ENCODE results near the gene CDC42EP5. TPM values are rescaled to one million over a fixed set of nuclear protein-coding genes. Genes with fewer than 3 reads are reported as not detected.

CDC42EP5 gene
- total RNA-seq, 2 experiments from 2014 or later, result not detected

DNA sequence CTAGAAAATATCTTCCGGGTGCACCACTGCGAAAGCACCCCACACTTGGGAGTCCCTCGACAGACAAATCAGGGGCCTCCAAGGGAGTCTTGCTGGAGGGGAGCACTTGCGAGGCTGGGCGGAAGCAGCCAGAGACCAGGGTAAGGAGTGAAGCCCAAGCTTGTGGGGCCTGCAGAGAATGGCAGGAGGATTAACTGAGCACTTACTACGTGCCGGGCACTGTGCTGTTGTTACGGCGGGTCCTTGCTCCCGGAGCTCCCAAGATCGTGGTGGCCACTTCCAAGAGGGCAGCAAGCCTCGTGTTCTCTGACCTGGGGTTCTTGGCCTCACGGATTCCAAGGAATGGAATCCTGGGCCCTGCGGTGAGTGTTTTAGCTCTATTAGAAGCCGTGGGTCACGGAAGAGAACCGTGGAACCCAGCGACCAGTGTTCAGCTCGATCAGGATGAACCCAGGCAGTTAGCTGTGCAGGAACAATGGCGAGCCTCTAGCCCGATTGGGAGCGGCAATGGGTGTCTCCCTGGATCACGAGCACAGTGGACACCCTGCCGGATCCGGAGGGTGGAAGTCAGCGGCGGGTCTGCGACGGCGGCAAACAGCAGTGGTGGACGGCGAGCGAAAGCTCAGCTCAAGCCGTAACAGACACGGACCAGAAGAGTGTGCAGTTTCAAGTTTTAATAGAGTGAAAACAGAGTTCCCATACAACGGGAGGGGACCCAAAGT, 48.3 kb downstream of the CDC42EP5 start:
- TF ChIP-seq EZH2phosphoT487 (IDR thresholded peaks at IDR 0.05; ENCODE audit: borderline replicate concordance, low read depth, low read length), result no peak
- TF ChIP-seq, protein P1, sequence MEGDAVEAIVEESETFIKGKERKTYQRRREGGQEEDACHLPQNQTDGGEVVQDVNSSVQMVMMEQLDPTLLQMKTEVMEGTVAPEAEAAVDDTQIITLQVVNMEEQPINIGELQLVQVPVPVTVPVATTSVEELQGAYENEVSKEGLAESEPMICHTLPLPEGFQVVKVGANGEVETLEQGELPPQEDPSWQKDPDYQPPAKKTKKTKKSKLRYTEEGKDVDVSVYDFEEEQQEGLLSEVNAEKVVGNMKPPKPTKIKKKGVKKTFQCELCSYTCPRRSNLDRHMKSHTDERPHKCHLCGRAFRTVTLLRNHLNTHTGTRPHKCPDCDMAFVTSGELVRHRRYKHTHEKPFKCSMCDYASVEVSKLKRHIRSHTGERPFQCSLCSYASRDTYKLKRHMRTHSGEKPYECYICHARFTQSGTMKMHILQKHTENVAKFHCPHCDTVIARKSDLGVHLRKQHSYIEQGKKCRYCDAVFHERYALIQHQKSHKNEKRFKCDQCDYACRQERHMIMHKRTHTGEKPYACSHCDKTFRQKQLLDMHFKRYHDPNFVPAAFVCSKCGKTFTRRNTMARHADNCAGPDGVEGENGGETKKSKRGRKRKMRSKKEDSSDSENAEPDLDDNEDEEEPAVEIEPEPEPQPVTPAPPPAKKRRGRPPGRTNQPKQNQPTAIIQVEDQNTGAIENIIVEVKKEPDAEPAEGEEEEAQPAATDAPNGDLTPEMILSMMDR (conservative IDR thresholded peaks at IDR 0.05; ENCODE audit: low read length), result no peak

DNA sequence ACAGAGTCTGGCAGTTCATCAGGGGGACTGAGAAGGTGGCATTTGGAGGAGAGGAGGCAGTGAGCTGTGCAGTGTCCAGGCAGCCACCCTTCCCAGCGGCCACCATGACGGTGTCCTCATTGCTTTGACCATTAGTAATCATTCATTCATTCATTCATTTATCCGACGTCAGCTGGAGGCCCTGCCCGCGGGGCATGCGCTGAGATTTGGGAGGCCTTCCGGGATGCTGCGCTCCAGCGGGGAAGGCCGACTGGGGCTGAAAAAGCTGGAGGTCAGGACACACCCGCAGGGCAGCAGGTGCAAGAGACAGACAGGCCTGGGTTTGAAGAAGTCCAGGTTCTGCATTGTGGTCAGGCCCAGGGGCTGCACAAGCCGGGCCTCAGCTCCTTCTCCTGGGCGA, 48.9 kb downstream of the CDC42EP5 start:
- ChIA-PET POLR2A (interaction anchor here (0.6 kb wide), 1 partner anchor 94 kb away, joined by 3 read pairs; no protein-coding TSS in a partner anchor), CTCF (ENCODE audit: unreplicated experiment) (no interaction called here)
- TF ChIP-seq EZH2phosphoT487 (IDR thresholded peaks at IDR 0.05; ENCODE audit: borderline replicate concordance, low read depth, low read length), result no peak
- TF ChIP-seq, protein P1 (conservative IDR thresholded peaks at IDR 0.05; ENCODE audit: low read length), result no peak
- H3K4me3 ChIP-seq (ENCODE audit: low read depth, low read length, poor library complexity, severe bottlenecking), result no peak overlapping the region
- no peak overlapping the region for H3K27ac ChIP-seq (ENCODE audit: low read depth, low read length, poor library complexity, severe bottlenecking)
- no peak overlapping the region for H2AFZ ChIP-seq (ENCODE audit: low read length)
- no peak for DNase-seq (ENCODE audit: low spot score)
- BruUV-seq (replicated peaks), result no TSS peak
- no peaks in the 10 kb centered on the region for H3K36me3 ChIP-seq (ENCODE audit: insufficient read depth, low read length)
- H3K79me2 ChIP-seq (ENCODE audit: insufficient read depth, low read depth, low read length), result no peaks in the 10 kb centered on the region
- H3K4me2 ChIP-seq (ENCODE audit: low read length), result no peak overlapping the region
- intact Hi-C loops (cut with micrococcal nuclease; ENCODE audit: unreplicated experiment), result no loop called here
- H3K9me2 ChIP-seq (ENCODE audit: insufficient read depth, low read length), result no peaks in the 10 kb centered on the region
- H3K9me3 ChIP-seq (ENCODE audit: low read length), result no peaks in the 10 kb centered on the region
- H3K4me1 ChIP-seq (ENCODE audit: insufficient read depth, low read length, poor library complexity, severe bottlenecking), result no peaks in the 10 kb centered on the region
- H4K20me1 ChIP-seq (ENCODE audit: insufficient read depth, low read length), result no peaks in the 10 kb centered on the region

More for the DNA sequence above, 48.3 kb downstream of the CDC42EP5 start:
- POLR2A ChIA-PET, result interaction anchor here (0.6 to 0.7 kb wide), 2 partner anchors 14 to 95 kb away, joined by 3 read pairs; no protein-coding TSS in a partner anchor
- no peak overlapping the region for H3K27ac ChIP-seq (ENCODE audit: low read depth, low read length, poor library complexity, severe bottlenecking)
- no TSS peak for BruUV-seq (replicated peaks)
- H3K79me2 ChIP-seq (ENCODE audit: insufficient read depth, low read depth, low read length), result no peaks in the 10 kb centered on the region
- H3K9me2 ChIP-seq (ENCODE audit: insufficient read depth, low read length), result no peaks in the 10 kb centered on the region
- H3K4me3 ChIP-seq (ENCODE audit: low read depth, low read length, poor library complexity, severe bottlenecking), result no peak overlapping the region
- no peaks in the 10 kb centered on the region for H3K4me1 ChIP-seq (ENCODE audit: insufficient read depth, low read length, poor library complexity, severe bottlenecking)
- H2AFZ ChIP-seq (ENCODE audit: low read length), result no peak overlapping the region
- no peaks in the 10 kb centered on the region for H3K9me3 ChIP-seq (ENCODE audit: low read length)
- no peak for DNase-seq (ENCODE audit: low spot score)
- no peaks in the 10 kb centered on the region for H4K20me1 ChIP-seq (ENCODE audit: insufficient read depth, low read length)
- no peak overlapping the region for H3K4me2 ChIP-seq (ENCODE audit: low read length)
- H3K36me3 ChIP-seq (ENCODE audit: insufficient read depth, low read length), result no peaks in the 10 kb centered on the region
- intact Hi-C loops (cut with micrococcal nuclease; ENCODE audit: unreplicated experiment), result no loop called here
- CTCF ChIA-PET (ENCODE audit: unreplicated experiment), result no interaction called here

DNA sequence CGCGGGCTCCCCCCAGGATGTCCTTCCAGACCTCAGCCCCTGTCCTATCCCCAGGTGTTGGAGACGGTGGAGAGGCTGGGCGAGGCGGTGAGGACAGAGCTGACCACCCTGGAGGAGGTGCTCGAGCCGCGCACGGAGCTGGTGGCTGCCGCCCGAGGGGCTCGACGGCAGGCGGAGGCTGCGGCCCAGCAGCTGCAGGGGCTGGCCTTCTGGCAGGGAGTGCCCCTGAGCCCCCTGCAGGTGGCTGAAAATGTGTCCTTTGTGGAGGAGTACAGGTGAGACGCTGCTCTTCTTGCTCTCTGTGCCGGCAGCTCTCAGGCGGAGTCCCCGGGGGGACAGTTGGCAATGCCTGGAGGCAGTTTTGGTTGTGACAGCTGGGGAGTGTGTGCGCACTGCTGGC, 51.0 kb downstream of the CDC42EP5 start:
- no peak overlapping the region for H3K4me3 ChIP-seq (ENCODE audit: low read depth, low read length, poor library complexity, severe bottlenecking)
- H3K4me2 ChIP-seq (ENCODE audit: low read length), result no peak overlapping the region
- POLR2A ChIA-PET, result interaction anchor here (0.7 kb wide), 1 partner anchor 537 kb away, joined by 5 read pairs; no protein-coding TSS in a partner anchor
- no peaks in the 10 kb centered on the region for H3K9me3 ChIP-seq (ENCODE audit: low read length)
- H4K20me1 ChIP-seq (ENCODE audit: insufficient read depth, low read length), result no peaks in the 10 kb centered on the region
- no peaks in the 10 kb centered on the region for H3K9me2 ChIP-seq (ENCODE audit: insufficient read depth, low read length)
- no peak for DNase-seq (ENCODE audit: low spot score)
- peaks cover 9% of the 10 kb centered on the region for H3K4me1 ChIP-seq (ENCODE audit: insufficient read depth, low read length, poor library complexity, severe bottlenecking)
- CTCF ChIA-PET (ENCODE audit: unreplicated experiment), result interaction anchor here (0.6 kb wide), 1 partner anchor 102 kb away, joined by 3 read pairs; no protein-coding TSS in a partner anchor
- no peak overlapping the region for H3K27ac ChIP-seq (ENCODE audit: low read depth, low read length, poor library complexity, severe bottlenecking)
- intact Hi-C loops (cut with micrococcal nuclease; ENCODE audit: unreplicated experiment), result no loop called here
- H3K79me2 ChIP-seq (ENCODE audit: insufficient read depth, low read depth, low read length), result no peaks in the 10 kb centered on the region
- BruUV-seq (replicated peaks), result no TSS peak
- H2AFZ ChIP-seq (ENCODE audit: low read length), result no peak overlapping the region
- H3K36me3 ChIP-seq (ENCODE audit: insufficient read depth, low read length), result no peaks in the 10 kb centered on the region
- no peak for TF ChIP-seq EZH2phosphoT487 (IDR thresholded peaks at IDR 0.05; ENCODE audit: borderline replicate concordance, low read depth, low read length)
- TF ChIP-seq, protein P1 (conservative IDR thresholded peaks at IDR 0.05; ENCODE audit: low read length), result no peak

Data from OCI-LY7 (cell line).